CD4-positive, alpha-beta T cell treated with Interleukin-17A for 1 hour (primary cell): ENCODE data around the gene RGL4.
"Not testable (repeated sequence)": the region's sequence is repeated elsewhere in the genome, so short reads cannot be mapped to it uniquely, and the experiment has no call there.

ENCODE experiments used
- DNase-seq: peaks from one replicate; pipeline ENCODE4 v3.0.0-alpha.2; 2020

RGL4 gene, protein sequence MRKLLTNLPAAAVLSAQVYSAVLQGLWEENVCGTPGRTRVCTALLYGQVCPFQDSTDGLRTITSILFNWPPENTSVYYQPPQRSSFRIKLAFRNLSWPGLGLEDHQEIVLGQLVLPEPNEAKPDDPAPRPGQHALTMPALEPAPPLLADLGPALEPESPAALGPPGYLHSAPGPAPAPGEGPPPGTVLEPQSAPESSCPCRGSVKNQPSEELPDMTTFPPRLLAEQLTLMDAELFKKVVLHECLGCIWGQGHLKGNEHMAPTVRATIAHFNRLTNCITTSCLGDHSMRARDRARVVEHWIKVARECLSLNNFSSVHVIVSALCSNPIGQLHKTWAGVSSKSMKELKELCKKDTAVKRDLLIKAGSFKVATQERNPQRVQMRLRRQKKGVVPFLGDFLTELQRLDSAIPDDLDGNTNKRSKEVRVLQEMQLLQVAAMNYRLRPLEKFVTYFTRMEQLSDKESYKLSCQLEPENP

DNA sequence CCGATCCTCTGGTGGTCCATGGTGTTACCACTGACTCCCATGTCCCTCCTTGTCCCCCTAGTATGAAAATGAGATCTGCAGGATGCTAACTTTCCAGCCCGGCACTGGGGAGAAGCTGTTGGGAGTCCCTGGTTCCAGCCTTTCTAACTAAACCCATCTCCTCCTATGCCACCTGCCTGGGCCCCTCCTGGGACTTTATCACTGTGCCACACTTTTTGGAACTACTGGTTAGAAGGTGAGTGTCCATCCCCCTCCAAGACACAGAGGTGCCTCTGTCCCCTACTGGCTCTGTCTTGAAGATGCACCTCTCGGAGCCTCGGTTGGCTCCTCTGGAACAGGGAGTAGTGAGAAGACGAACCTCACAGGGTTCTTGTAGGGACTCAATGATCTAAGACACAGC is at the start of gene RGL4:
RGL4 (plus strand) TSS at position 301 of the 400 bp plus-strand sequence. CDS start 1,018 bp downstream, outside the sequence.
- no peak for DNase-seq

DNA sequence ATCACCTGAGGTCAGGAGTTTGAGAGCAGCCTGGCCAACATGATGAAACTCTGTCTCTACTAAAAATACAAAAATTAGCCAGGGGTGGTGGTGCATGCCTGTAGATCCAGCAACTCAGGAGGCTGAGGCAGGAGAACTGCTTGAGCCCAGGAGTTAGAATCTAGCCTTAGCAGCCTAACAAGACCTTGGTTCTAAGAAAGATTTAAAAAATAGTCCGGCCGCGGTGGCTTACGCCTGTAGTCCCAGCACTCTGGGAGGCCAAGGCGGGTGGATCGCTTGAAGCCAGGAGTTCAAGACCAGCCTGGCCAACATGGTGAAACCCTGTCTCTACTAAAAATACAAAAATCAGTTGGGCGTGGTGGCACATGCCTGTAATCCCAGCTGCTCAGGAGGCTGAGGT is 44.3 kb upstream of the RGL4 start:
- DNase-seq, result not testable (repeated sequence)

DNA sequence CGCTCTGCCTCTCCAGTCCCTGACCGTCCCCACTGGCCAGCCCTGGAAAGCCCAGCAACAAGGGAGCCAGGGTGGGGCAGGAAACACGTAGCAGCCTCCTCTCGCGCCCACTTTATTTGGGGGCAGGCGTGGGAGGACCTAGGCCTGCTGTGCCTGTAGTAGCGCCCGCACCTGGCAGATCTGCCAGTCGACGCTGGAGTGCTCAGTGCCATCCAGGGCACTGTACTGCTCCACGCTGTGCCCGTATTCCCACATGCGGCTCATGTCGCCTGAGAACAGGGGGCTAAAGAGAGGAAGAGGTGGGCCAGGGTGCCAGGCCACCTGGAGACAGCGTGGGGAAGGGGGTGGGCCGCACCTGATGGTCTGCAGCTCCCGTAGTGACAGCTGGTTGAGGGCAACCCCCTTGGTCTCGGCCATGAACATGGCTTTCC is 41.7 kb upstream of the RGL4 start:
- no peak for DNase-seq

DNA sequence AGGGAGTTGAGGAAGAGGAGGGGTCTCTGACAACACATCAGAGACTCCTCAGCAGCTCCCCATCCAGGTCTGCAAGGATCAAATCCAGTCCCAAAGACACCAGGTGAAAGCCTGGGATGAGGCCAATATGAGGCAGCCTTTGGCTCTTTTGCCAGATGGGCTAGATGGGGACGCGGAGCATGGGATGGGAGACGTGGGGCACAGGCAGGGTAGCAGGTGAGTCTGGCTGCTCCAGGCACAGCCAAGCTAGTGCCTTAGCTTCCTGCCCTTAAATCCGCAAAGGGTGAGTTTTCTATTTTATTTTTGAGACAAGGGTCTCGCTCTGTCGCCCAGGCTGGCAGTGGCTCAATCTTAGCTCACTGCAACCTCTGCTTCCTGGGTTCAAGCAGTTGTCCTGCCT is 39.1 kb upstream of the RGL4 start:
- no peak for DNase-seq

DNA sequence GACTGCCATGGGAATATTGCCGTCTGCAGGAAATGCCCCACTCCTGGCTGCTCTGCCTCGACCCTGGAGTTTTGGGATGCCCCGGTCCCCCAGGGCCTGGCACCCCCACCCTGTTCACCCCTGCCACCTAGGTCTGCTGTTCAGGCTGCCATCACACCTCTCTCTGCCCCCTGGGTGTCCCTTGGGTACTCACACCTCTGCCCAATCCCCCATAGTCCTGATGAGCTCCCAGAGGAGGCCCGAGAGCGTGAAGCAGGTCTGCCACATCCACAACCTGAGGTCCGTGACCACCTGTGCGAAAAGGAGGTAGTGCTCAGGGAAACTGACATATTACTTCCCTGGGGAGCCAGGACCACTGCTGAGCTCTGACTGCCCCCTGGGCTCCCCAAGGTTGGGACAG is 38.5 kb upstream of the RGL4 start:
- no peak for DNase-seq

DNA sequence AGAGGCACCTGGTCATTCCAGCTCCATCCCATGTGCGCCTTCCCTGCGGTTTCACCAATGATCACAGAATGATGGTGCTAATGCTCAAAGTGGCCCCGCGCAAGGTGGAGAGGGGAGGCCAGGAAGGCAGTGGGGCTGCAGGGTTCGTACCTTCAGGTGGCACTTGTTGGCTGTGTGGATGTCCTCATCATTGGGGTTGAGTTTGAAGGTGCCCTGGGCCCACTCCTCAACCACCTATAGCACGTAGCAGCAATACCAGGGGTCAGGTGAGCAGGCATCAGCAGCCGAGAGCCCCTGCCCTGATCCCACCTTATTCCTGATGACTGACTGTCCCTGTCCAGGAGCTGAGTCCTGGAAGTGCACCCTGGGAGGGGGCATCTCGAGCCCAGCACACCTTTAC is 38.1 kb upstream of the RGL4 start:
- no peak for DNase-seq

DNA sequence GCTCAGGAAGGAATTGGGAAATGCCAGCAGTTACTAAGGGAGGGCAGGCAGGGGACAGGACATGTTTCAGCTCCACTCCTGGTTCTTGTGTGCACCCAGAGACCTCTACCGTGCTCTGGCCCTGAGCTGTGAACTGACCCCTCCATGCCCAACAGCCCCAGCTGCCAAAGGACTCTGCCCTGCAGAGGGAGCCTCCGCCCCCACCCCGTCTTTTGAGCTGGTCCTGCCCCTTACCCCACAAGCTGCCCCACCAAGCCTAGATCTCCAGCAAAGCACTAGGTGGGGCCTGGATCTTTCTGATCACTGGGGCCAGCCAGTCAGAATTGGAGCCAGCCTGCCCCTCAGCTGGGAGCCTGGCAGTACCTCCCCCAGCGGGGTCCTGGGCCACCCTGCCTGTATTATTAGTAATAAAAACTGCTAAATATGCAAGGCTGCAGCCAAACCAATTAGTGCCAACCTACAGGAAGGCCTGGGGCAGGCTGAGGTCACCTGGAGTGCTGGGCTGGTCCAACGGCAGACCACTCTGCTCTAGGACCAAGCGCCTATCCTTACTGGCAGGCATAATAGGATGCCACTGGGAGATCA is 34.8 kb upstream of the RGL4 start:
- DNase-seq, result no peak

DNA sequence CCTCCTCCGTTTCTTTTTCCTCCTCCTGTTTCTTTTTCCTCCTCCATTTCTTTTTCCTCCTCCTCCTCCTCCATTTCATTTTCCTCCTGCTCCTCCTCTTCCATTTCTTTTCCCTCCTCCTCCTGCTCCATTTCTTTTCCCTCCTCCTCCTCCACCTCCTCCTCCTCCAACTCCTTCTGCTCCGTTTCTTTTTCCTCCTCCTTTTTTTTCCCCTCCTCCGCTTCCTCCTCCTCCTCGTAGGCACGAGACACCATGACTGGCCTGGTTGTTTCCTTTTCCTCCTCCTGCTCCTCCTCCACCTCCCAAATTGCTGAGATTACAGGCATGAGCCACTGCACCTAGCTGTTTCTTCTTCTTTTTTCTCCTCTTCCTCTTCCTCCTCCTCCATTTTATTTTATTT is 33.1 kb upstream of the RGL4 start:
- DNase-seq, result no peak

DNA sequence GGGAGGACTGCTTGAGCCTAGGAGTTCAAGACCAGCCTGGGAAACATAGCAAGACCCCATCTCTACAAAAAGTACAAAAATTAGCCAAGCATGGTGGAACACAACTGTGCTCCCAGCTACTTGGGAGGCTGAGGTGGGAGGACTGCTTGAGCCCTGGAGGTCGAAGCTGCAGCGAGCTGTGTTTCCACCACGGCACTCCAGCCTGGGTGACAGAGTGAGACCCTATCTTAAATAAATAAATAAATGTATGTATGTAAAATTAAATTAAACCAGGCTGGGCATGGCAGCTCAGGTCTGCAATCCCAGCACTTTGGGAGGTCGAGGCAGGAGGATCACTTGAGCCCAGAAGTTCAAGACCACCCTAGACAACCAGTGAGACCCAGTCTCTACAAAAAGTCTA is 30.4 kb upstream of the RGL4 start:
- not testable (repeated sequence) for DNase-seq

DNA sequence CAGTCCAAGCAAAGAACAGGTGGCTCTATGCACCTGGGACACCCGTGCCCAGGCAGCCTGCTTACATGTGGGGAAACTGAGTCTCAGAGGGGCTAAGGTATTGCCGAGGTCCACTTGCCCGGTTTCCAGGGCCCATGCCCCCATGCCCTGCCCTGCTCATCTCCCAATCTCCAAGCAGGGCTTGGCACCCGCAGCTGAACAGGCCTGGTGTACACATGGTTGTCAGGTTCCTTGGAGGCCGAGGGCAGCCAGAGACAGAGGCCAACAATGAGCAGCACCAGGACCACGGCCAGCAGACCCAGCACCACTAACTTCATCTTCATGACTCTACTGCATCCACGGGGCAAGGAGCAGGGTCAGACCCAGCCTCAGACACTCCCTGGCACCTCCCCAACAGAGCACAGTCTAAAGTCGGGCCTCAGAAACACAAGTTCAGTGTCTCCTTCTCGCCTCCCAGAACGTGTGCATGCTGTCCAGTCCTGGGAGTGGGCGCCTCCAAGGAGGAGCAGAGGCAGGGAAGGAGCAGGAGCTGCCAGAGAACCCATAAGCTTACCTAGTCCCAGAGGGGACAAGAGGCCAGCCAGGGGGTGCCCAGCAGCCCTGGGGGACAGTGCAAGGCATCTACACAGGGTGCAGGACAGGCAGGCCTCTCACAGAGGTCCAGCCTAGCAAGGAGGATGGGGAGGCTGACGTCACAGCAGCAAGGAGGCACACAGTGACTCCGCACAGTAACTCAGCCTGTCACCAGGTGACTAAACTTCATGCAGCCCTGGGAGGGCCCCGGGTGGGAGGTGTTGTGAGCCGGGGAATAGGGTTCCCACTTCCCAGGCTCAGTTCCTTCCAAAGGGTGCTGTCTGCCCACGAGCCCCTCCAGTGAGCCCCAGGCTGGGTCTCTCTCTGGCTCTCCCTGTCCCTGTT is 20.2 kb upstream of the RGL4 start:
- DNase-seq, result no peak

DNA sequence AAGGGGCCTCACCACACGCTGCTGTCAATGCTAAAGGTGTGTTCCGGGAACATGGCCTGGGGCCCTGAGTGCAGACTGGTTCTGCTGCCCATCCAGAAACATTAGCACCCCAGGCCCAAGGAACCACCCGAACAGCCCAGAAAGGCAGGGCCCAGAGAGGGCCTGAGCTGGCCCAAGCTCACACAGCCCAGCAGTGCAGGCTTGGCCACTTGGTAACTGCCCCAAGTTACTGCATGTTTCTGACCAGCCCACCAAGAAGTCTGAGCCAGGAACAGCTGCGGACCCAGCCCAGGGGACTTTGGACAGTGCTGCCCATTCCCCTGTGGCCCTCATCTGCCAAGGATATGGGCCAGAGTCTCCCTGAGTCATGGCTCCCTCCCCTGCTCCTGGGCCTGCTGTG is 19.4 kb upstream of the RGL4 start:
- DNase-seq, result not testable (repeated sequence)

DNA sequence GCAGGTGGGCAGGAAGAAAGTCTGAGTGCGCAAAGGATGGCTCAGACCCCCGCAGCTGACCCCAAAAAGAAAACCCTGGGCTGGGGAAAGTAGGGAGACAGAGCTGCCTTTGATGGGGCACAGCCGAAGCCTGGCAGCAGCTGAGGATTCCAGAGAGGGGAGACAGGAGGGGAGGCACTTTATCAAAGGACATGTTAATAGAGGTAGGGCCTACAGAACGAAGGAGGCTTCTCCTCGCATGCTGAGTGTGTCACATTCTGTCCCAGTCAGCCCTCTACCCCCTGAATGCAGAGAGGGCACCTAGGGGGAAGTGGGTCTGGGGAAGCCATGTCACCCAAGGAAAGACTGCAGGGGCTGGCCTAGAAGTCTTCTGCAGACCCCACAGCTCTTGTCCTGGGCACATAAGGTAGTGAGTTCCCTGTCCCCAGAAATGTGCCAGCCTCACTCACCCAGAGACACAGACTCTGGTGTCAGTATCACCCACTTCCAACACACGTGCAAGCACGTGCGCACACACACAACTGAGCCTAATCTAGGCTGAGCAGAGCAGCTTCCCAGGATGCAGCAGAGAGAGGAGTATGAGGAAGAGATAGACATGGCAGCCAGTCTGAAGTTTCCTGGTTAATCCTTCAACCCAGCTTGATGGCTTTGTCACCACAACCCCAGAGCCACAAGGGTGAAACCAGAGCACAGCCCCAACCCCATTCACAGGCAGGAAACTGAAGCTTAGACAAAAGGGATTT is 18.3 kb upstream of the RGL4 start:
- not testable (repeated sequence) for DNase-seq

DNA sequence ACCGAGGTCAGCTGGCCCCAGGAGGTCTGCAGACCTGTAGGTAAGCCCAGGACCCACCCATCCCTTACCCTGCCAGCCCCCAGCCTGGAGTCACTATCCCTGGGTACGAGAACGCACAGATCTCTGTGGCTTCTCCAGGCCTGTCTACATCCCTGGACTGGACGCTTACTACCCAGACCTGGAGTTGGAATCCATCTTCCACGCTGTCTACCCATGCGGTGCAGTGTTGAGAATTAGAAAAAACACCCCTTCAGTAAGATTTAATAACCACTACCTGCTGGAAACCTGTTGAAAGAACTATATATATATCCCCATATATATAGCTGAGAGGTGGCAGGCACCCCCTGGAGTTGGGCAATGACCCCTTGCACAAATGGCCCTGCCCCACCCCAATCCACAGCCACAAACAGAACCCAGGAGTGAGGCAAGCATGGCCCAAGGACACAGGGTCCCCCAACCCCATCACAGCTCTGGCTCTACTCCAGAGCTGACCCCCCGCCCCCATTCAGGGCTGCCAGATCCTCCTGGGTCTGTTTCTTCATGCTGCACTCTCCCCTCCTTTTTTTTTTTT is 17.7 kb upstream of the RGL4 start:
- DNase-seq, result no peak

DNA sequence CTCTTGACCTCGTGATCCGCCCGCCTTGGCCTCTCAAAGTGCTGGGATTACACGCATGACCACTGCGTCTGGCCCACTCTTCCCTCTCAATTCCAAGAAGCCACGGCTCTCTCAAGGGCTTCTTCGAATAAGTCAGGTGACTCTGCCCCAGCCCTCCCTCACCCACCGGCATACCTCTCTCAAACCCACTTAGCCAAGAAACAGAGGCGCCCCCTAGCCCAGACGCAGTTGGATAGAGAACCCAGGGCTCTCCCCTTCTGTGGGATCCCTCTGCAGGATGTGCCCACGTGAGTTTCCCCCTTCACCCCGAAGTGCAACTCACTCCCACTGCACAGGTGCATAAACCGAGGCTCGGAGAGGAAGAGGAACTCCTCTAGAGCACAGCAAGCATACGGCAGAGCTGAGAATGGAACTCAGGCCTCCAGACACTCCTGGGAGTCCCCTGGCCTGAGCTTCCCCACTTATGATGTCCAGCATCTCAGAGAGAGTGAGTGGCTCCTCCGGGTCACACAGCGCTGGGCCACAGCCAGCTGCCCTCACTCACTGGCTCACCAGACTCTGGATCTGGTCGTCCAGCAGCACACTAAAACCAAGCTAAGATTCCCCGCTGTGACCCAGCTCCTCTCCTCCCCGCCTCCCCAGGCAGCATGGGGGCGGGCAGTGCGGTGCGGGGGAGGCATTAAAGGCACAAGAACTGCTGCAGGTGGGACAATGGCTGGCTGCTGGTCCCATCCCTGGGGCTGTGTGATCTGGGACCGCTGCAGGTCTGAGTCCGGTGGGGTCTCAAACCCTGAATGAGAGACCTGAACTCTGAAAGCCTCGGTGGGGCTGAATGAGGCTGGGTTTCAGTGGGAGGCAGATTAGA is 16.8 kb upstream of the RGL4 start:
- no peak for DNase-seq

DNA sequence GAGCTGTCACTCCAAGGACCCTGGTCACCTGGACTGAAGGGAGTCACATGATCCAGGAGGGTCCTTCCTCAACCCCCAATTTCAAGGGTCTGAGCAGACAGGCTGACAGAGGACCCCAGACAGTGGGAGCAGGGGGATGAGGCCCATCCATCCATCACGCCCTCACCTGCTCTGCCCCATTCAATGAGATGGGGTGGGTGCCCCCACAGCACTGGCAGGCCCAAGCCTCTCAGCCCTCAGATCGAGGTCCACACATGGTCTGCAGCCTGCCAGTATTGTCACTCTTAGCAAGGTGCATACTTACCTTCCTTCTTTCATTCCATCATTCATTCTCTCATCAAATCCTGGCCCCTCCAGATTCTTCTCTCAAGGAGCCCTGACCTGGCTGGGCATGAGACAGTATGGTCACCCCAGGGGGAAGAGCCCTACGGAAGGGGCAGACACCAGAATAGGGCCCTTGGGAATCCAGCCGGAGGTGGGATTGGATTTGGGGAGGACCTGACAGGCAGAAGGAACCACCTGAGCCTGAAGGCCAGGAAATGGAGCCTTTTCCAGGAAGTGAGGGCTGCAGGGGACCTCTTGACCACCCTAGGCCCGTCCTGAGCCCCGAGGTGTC is 15.8 kb upstream of the RGL4 start:
- DNase-seq, result not testable (repeated sequence)

DNA sequence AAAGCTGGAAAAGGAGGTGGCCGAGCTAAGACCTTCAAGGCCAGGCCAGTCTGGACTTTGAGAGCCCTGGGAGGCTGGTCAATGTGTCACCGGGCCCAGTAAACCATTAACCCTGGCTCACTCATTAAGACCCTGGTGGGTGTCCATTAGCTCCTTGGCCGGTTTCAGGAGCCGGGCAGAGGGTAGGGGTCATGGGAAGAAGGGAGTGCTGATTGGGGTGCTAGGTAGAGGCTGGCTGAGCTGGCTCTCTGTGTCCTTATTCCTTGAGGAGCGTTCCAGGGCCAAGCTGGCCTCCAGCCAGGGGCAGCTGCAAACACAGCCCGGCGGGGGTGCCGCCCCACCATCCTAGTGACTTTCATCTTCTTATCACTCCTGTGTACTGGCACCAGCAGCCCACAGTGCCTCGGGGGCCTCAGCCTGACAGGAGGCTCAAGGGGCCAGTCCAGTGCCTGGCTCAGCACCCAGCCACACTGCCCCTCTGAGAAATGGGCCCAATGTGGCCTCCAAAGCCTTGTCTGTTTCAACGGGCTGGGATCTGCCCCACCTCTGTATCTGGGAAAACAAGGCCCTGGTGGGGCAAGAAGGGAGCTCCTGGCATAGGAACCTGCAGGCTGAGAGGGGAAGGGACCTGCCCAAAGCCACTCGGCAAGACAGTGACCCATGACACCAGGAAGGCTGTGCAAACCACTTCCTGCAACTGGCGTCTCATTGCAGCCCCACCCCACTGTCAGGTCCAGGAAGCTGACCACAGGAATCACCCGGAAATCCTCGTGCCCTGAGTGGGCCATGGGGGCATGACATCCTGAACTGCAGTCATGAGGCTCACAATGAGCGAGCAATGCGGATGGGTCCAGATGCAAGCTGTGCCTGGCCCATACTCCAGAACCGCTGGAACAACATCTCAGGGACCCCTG is 15.1 kb upstream of the RGL4 start:
- DNase-seq, result peak; percentile 18

DNA sequence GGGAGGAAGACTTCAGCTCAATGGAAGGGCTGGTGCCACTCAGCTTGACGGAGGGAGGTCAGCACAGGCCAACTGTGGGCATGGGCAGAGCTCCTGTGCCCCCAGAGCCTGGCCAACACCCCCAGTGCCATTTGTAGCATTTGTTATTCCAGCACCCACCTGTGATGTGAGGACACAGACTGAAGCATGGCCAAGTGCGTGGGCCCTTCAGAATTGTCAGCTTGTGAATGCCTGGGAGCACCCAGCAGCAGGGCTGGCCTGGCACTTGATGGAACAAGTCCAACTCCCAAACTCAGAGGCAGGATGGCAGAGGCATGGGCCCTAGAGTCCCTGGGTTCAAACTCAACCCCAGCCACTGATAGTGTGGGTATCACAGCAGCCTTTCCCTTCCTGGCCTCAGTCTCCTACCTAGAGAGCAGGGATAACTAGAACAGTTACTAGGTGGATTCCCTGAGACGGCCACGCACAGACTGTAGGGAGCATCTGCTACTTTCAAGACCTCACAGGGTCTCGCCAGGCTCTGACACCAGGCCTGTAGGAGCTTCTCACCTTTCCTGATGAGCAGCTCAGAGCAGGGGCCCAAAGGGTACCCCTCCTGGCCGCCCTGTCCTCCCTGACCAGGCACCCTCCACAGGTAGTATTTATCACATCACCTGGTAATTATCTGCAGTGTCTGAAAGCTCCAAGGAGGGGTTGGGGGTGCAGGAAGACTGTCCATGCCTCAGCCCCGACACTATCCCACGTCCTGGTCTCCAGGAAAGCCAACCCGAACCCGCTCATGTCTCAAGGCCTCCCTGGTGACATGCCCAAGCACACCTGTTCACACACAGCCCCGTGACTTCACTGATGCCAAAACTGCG is 13.7 kb upstream of the RGL4 start:
- not testable (repeated sequence) for DNase-seq

DNA sequence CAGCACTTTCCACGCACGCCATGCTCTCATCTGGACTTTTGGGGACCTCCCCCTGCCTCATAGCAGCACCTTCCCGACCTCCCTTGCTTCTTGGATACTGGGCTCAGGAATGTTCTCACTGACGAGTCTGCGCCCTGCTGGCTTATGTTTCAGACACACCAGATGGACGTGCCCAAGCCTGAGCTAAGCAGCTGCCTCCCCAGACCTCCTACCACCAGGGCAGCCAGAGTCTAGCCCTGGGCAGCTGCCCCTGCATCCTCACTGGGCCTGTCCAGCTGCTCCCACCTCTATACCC is 13.2 kb upstream of the RGL4 start:
- no peak for DNase-seq

DNA sequence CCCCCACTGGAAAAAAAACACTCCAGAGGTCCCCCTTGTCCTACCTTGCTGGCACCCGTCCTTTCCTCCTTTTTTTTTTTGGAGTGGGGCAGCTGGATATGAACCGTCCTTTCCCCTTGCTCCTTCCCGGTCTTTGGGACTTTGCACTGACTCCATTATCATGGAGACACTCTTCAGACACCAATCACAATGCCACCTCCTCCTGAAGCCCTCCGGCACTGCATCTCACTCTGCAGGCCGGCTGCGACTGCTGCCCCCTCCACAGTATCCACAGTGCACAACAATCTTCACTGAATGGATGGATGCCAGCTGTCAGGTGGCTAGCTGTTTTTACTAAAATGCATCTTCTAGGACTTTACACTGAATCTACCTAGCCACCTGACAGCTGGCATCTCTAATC is 12.7 kb upstream of the RGL4 start:
- no peak for DNase-seq
